ENCODE results near the gene LCP2.
A peak's percentile ranks its signal among the peaks of the same experiment; 100 is the strongest.

The LCP2 gene

DNA sequence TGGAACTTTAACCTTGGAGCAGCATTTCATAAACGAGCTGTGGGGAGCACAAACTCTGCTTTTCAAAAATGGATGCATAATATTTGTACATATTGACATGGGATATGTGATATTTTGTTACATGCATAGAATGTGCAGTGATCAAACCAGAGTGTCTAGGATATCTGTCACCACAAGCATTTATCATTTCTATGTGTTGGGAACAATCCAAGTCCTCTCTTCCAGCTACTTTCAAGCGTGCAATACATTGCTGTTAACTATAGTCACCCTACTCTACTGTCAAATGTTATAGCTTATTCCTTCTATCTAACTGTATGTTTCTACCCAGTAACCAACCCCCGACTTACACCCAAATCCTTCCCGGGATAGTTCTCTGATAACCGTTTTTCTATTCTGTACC, 79.7 kb downstream of the LCP2 start:
- CTCF ChIA-PET: interaction anchor here (0.7 to 3.2 kb wide), 5 partner anchors 8 to 166 kb away, joined by 3 to 74 read pairs (median 4); no protein-coding TSS in a partner anchor
- Histone ChIP-seq H3K9me3 (ENCODE audit: control extremely low read depth in 1 of 5, control insufficient read depth in 4 of 5, insufficient read depth in 2 of 5, low read depth in 1 of 5, low read length in 4 of 5) (no peaks in the 10 kb centered on the region), H3K4me3 (ENCODE audit: control insufficient read depth in 1 of 7, extremely low read depth in 1 of 7, insufficient read depth in 4 of 7, low read depth in 2 of 7, low read length in 6 of 7) (no peak overlapping the region), H3K36me3 (ENCODE audit: control insufficient read depth in 4 of 4, insufficient read depth in 4 of 4, low read length in 3 of 4) (no peaks in the 10 kb centered on the region), H3K27me3 (replicated peaks in 2 of 5; ENCODE audit: control insufficient read depth in 4 of 5, insufficient read depth in 5 of 5, low read length in 4 of 5) (no peaks in the 10 kb centered on the region), H3K27ac (ENCODE audit: insufficient read depth in 1 of 2, low read depth in 1 of 2, low read length in 2 of 2, poor library complexity in 1 of 2, severe bottlenecking in 2 of 2) (no peak overlapping the region), H3K4me1 (ENCODE audit: control extremely low read depth in 1 of 4, control insufficient read depth in 4 of 4, insufficient read depth in 4 of 4, low read length in 3 of 4) (peaks cover 0 to 9% (median 4%) of the 10 kb centered on the region in 4 experiments)
- POLR2A ChIA-PET: no interaction called here
- WGBS (ENCODE audit: insufficient coverage): 100% methylated on average over 4 of the region's 5 CpGs
- DNase-seq: no peak

- H3K36me3 ChIP-seq (ENCODE audit: control insufficient read depth in 4 of 4, insufficient read depth in 4 of 4, low read length in 3 of 4): no peaks in the 10 kb centered on the region
- peak; percentile 68 to 86 (median 83) for DNase-seq
- ChIA-PET POLR2A (no interaction called here), CTCF (interaction anchor here (0.7 to 3.2 kb wide), 14 partner anchors 10 to 515 kb away, joined by 3 to 74 read pairs (median 4); no protein-coding TSS in a partner anchor)
- peaks cover 0 to 9% (median 4%) of the 10 kb centered on the region in 4 experiments for H3K4me1 ChIP-seq (ENCODE audit: control extremely low read depth in 1 of 4, control insufficient read depth in 4 of 4, insufficient read depth in 4 of 4, low read length in 3 of 4)
- no peaks in the 10 kb centered on the region for H3K9me3 ChIP-seq (ENCODE audit: control extremely low read depth in 1 of 5, control insufficient read depth in 4 of 5, insufficient read depth in 2 of 5, low read depth in 1 of 5, low read length in 4 of 5)
- H3K27ac ChIP-seq (ENCODE audit: insufficient read depth in 1 of 2, low read depth in 1 of 2, low read length in 2 of 2, poor library complexity in 1 of 2, severe bottlenecking in 2 of 2): no peak overlapping the region
- no peaks in the 10 kb centered on the region for H3K27me3 ChIP-seq (replicated peaks in 2 of 5; ENCODE audit: control insufficient read depth in 4 of 5, insufficient read depth in 5 of 5, low read length in 4 of 5)
- H3K4me3 ChIP-seq (ENCODE audit: control insufficient read depth in 1 of 7, extremely low read depth in 1 of 7, insufficient read depth in 4 of 7, low read depth in 2 of 7, low read length in 6 of 7): no peak overlapping the region
Measured at GRCh38 chr5:170216257-170216864, 81.2 kb downstream of the LCP2 start.

GRCh38 chr5:170211575-170212334, 85.8 kb downstream of the LCP2 start:
- Histone ChIP-seq H3K4me1 (ENCODE audit: control extremely low read depth in 1 of 4, control insufficient read depth in 4 of 4, insufficient read depth in 4 of 4, low read length in 3 of 4) (no peaks in the 10 kb centered on the region), H3K36me3 (ENCODE audit: control insufficient read depth in 4 of 4, insufficient read depth in 4 of 4, low read length in 3 of 4) (no peaks in the 10 kb centered on the region), H3K27me3 (replicated peaks in 2 of 5; ENCODE audit: control insufficient read depth in 4 of 5, insufficient read depth in 5 of 5, low read length in 4 of 5) (no peaks in the 10 kb centered on the region), H3K9me3 (ENCODE audit: control extremely low read depth in 1 of 5, control insufficient read depth in 4 of 5, insufficient read depth in 2 of 5, low read depth in 1 of 5, low read length in 4 of 5) (peaks cover 0 to 2% (median 0%) of the 10 kb centered on the region in 5 experiments), H3K27ac (ENCODE audit: insufficient read depth in 1 of 2, low read depth in 1 of 2, low read length in 2 of 2, poor library complexity in 1 of 2, severe bottlenecking in 2 of 2) (no peak overlapping the region), H3K4me3 (ENCODE audit: control insufficient read depth in 1 of 7, extremely low read depth in 1 of 7, insufficient read depth in 4 of 7, low read depth in 2 of 7, low read length in 6 of 7) (no peak overlapping the region)
- ChIA-PET CTCF (interaction anchor here (1.1 to 4.9 kb wide), 5 partner anchors 12 to 127 kb away, joined by 3 to 38 read pairs (median 10); no protein-coding TSS in a partner anchor), POLR2A (no interaction called here)
- DNase-seq: no peak
- WGBS (ENCODE audit: insufficient coverage): 100% methylated on average over 1 of the region's 1 CpG

DNA sequence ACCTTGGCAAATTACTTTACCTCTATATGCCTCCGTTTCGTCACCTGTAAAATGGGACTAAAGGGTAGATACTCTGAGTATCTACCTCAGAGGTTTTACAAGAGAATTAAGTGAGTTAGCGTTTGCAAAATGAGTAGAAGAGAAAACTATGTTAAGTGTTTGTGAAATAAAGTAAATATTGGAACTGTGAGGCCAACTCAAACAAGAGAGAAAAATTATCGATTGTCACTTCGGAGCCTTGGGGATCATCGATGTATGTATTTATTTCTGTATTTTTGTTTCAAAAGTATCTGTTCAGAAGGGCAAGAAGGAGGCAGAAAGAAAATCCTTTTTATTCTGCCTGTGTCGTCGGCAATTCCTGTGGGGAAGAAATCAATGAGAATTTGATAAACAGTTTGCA, 90.6 kb downstream of the LCP2 start:
- H3K27ac ChIP-seq (ENCODE audit: insufficient read depth in 1 of 2, low read depth in 1 of 2, low read length in 2 of 2, poor library complexity in 1 of 2, severe bottlenecking in 2 of 2): no peak overlapping the region
- H3K27me3 ChIP-seq (replicated peaks in 2 of 5; ENCODE audit: control insufficient read depth in 4 of 5, insufficient read depth in 5 of 5, low read length in 4 of 5): peaks cover 0 to 2% (median 0%) of the 10 kb centered on the region in 5 experiments
- H3K4me3 ChIP-seq (ENCODE audit: control insufficient read depth in 1 of 7, extremely low read depth in 1 of 7, insufficient read depth in 4 of 7, low read depth in 2 of 7, low read length in 6 of 7): no peak overlapping the region
- no peaks in the 10 kb centered on the region for H3K36me3 ChIP-seq (ENCODE audit: control insufficient read depth in 4 of 4, insufficient read depth in 4 of 4, low read length in 3 of 4)
- no peak for DNase-seq
- H3K9me3 ChIP-seq (ENCODE audit: control extremely low read depth in 1 of 5, control insufficient read depth in 4 of 5, insufficient read depth in 2 of 5, low read depth in 1 of 5, low read length in 4 of 5): peaks cover 0 to 2% (median 0%) of the 10 kb centered on the region in 5 experiments
- no peaks in the 10 kb centered on the region for H3K4me1 ChIP-seq (ENCODE audit: control extremely low read depth in 1 of 4, control insufficient read depth in 4 of 4, insufficient read depth in 4 of 4, low read length in 3 of 4)
- ChIA-PET POLR2A (interaction anchor here (0.6 kb wide), 1 partner anchor 41 kb away, joined by 3 read pairs; no protein-coding TSS in a partner anchor), CTCF (no interaction called here)
- WGBS (ENCODE audit: insufficient coverage): 100% methylated on average over 4 of the region's 8 CpGs

- Histone ChIP-seq H3K4me1 (ENCODE audit: control extremely low read depth in 1 of 4, control insufficient read depth in 4 of 4, insufficient read depth in 4 of 4, low read length in 3 of 4) (no peaks in the 10 kb centered on the region), H3K27me3 (replicated peaks in 2 of 5; ENCODE audit: control insufficient read depth in 4 of 5, insufficient read depth in 5 of 5, low read length in 4 of 5) (peaks cover 0 to 2% (median 0%) of the 10 kb centered on the region in 5 experiments), H3K36me3 (ENCODE audit: control insufficient read depth in 4 of 4, insufficient read depth in 4 of 4, low read length in 3 of 4) (no peaks in the 10 kb centered on the region), H3K27ac (ENCODE audit: insufficient read depth in 1 of 2, low read depth in 1 of 2, low read length in 2 of 2, poor library complexity in 1 of 2, severe bottlenecking in 2 of 2) (no peak overlapping the region), H3K4me3 (ENCODE audit: control insufficient read depth in 1 of 7, extremely low read depth in 1 of 7, insufficient read depth in 4 of 7, low read depth in 2 of 7, low read length in 6 of 7) (no peak overlapping the region), H3K9me3 (ENCODE audit: control extremely low read depth in 1 of 5, control insufficient read depth in 4 of 5, insufficient read depth in 2 of 5, low read depth in 1 of 5, low read length in 4 of 5) (peaks cover 0 to 2% (median 0%) of the 10 kb centered on the region in 5 experiments)
- POLR2A ChIA-PET: no interaction called here
- CTCF ChIA-PET: interaction anchor here (0.6 to 1.5 kb wide), 4 partner anchors 10 to 104 kb away, joined by 3 to 5 read pairs (median 3); no protein-coding TSS in a partner anchor
- WGBS (ENCODE audit: insufficient coverage): no CpG with 5 or more reads among the region's 3 CpGs
- DNase-seq: no peak
Measured at GRCh38 chr5:170206216-170206615, 91.4 kb downstream of the LCP2 start.

DNA sequence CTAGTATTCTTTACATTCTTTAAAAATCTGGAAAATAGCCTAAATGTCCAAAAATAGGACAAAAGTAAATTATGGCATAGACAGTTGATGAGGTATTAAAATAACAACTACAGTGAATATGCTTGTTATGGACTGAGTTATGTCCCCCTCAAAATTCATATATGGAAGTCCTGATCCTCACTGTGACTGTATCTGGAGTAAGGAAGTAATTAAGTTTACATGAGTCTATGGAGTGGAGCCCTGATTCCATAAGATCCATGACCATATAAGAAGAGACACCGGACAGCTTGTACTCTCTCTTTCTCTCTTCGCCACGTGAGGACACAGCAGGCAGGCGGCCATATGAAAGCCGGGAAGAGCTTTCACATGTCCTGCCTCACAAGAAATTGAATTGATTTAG, 93.4 kb downstream of the LCP2 start:
- Histone ChIP-seq H3K27me3 (replicated peaks in 2 of 5; ENCODE audit: control insufficient read depth in 4 of 5, insufficient read depth in 5 of 5, low read length in 4 of 5) (peaks cover 0 to 2% (median 0%) of the 10 kb centered on the region in 5 experiments), H3K4me3 (ENCODE audit: control insufficient read depth in 1 of 7, extremely low read depth in 1 of 7, insufficient read depth in 4 of 7, low read depth in 2 of 7, low read length in 6 of 7) (no peak overlapping the region), H3K36me3 (ENCODE audit: control insufficient read depth in 4 of 4, insufficient read depth in 4 of 4, low read length in 3 of 4) (no peaks in the 10 kb centered on the region), H3K27ac (ENCODE audit: insufficient read depth in 1 of 2, low read depth in 1 of 2, low read length in 2 of 2, poor library complexity in 1 of 2, severe bottlenecking in 2 of 2) (no peak overlapping the region), H3K9me3 (ENCODE audit: control extremely low read depth in 1 of 5, control insufficient read depth in 4 of 5, insufficient read depth in 2 of 5, low read depth in 1 of 5, low read length in 4 of 5) (no peaks in the 10 kb centered on the region), H3K4me1 (ENCODE audit: control extremely low read depth in 1 of 4, control insufficient read depth in 4 of 4, insufficient read depth in 4 of 4, low read length in 3 of 4) (no peaks in the 10 kb centered on the region)
- no peak for DNase-seq
- WGBS (ENCODE audit: insufficient coverage): 96% methylated on average over 4 of the region's 5 CpGs
- CTCF ChIA-PET: interaction anchor here (1.8 to 5.1 kb wide), 2 partner anchors 10 to 19 kb away, joined by 4 to 21 read pairs; no protein-coding TSS in a partner anchor
- POLR2A ChIA-PET: no interaction called here

DNA sequence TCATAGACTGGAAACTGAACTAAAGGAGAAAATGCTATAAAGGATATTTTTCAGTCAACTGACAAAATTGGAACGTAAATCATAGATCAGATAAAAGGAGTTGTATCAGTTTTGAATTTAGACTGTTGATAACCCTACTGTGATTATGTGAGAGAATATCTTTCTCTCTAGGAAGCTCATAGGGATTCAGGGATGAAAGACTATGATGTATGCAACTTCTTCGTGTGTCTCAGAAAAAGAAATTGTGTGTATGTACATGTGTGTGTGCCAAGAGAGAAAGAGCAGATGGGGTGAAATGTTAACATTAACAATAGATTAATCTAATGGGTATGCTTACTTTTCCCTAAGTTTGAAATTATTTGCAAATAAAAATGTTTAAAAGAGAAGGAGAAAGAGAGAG, 95.5 kb downstream of the LCP2 start:
- 90% methylated on average over 2 of the region's 2 CpGs for WGBS (ENCODE audit: insufficient coverage)
- POLR2A ChIA-PET: no interaction called here
- Histone ChIP-seq H3K27me3 (replicated peaks in 2 of 5; ENCODE audit: control insufficient read depth in 4 of 5, insufficient read depth in 5 of 5, low read length in 4 of 5) (peaks cover 0 to 2% (median 0%) of the 10 kb centered on the region in 5 experiments), H3K4me3 (ENCODE audit: control insufficient read depth in 1 of 7, extremely low read depth in 1 of 7, insufficient read depth in 4 of 7, low read depth in 2 of 7, low read length in 6 of 7) (no peak overlapping the region), H3K36me3 (ENCODE audit: control insufficient read depth in 4 of 4, insufficient read depth in 4 of 4, low read length in 3 of 4) (no peaks in the 10 kb centered on the region), H3K9me3 (ENCODE audit: control extremely low read depth in 1 of 5, control insufficient read depth in 4 of 5, insufficient read depth in 2 of 5, low read depth in 1 of 5, low read length in 4 of 5) (no peaks in the 10 kb centered on the region), H3K27ac (ENCODE audit: insufficient read depth in 1 of 2, low read depth in 1 of 2, low read length in 2 of 2, poor library complexity in 1 of 2, severe bottlenecking in 2 of 2) (no peak overlapping the region), H3K4me1 (ENCODE audit: control extremely low read depth in 1 of 4, control insufficient read depth in 4 of 4, insufficient read depth in 4 of 4, low read length in 3 of 4) (no peaks in the 10 kb centered on the region)
- no peak for DNase-seq
- CTCF ChIA-PET: interaction anchor here (1.2 to 5.1 kb wide), 3 partner anchors 8 to 101 kb away, joined by 4 to 21 read pairs (median 6); no protein-coding TSS in a partner anchor

Measured in common myeloid progenitor, CD34-positive (primary cell).